Stimulated activated CD4-positive, alpha-beta T cell treated with anti-CD3 and anti-CD28 coated beads, TNF-alpha, amount 100 ng/mL, for 48 hours (primary cell): ENCODE results near the gene AMER3.
A peak's percentile ranks its signal among the peaks of the same experiment; 100 is the strongest.

ENCODE experiments used
- DNase-seq, 3 donors: peaks; one replicate each; pipeline ENCODE4 v3.0.0-alpha.2; 2020; ENCODE audit warnings: low read depth in 3 of 3

The AMER3 gene

DNA sequence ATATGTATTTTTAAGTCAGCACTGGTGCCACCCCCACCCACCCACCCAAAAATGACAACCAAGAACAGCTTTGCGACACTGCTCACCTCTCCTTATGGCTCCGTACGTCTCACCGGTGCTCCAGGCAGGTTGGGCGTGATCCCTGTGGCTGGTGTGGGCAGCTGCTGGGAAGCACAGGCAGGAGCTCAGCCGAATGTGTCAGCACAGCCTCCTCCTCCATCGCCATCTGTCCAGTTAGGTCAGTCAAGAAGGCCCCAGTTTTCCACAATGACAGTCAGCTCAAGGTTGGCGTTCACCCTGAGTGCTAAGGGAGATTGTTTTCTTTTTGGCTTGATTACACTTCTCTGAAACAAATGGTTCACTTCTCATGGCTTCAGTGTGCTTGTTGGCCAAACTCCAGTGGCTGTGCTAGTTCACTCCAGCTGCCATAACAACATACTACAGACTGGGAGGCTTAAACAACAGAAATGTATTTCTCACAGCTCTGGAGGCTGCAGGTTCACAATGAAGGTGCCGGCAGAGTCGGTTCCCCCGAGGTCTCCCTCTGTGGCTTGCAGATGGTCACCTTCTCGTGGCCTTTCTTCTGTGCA lies 30.2 kb downstream of the AMER3 start:
- no peak for DNase-seq

DNA sequence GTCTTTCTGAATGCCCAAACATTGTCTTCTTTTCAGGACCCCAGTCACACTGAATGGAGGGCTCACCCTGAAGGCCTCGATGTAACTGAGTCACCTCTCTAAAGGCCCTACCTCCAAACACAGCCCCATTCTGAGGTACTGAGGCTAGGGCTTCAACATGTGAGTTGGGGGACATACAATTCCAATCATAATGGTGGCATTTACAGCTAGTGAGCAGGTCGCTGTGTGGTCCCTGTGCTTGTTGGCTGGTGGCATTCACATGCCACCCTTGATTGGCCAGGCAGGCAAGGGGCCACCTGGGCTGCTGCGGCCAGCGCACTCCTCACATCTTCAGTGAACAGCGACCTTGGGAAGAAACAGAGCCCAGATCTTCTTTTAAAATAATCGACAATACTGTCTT lies 30.7 kb downstream of the AMER3 start:
- DNase-seq, result no peak

DNA sequence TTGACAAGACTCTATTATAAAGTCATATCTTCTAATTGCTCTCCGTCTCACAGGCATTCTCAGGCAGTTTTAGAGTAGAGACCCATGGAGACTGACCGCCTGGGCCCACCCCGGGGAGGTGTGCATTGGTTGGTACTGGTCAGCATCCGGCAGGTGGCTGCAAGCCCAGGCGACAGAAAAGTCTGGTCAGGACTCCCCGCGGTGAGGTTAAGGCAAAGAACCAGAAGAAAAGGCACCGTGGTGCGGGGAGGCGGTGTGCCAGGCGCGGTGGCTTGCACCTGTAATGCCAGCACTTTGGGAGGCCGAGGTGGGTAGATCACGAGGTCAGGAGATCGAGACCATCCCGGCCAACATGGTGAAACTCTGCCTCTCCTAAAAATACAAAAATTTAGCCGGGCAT lies 32.5 kb downstream of the AMER3 start:
- no peak for DNase-seq

GRCh38 chr2:130790312-130790711 lies 35.0 kb downstream of the AMER3 start:
- no peak for DNase-seq

DNA sequence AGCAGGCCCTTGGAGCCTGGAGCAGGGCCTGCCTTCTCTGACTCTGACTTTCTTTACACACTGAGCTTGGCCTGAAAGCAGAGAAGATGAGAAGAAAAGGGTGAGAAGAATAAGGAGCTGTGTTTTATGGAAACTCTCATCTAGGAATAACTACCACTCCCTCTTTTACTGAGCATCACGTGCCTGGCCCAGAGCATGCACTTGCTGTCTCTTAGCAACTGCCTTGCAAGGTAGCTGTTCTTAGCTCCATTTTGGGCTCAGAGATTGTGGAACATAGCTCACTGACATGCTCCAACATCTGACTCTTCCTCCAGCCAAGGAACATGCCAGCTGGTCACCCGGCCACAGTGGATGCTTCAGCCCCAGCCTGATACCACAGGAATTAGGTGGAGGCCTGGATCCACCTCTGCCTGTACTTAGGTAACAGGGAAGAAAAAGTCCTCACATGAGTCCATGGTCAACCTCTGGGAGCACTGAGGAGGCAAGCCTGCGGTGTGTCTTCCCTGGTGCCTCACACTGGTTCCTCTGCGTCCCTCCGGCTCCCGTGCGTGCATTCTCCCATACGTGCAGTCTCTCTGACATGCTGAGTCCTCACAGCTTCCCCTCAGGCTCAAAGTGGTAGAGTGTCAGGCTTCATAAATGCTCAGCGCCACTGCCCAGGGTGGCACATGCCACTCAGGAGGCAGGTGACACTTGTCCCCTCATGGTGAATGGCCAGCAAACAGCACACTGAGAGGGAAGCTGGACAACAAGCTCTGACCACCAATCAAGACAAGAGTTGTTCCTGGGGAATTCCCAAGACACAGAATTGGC lies 35.7 kb downstream of the AMER3 start:
- DNase-seq, result no peak

GRCh38 chr2:130791617-130791939 lies 36.2 kb downstream of the AMER3 start:
- no peak for DNase-seq

GRCh38 chr2:130795431-130795830 lies 40.1 kb downstream of the AMER3 start:
- no peak for DNase-seq

DNA sequence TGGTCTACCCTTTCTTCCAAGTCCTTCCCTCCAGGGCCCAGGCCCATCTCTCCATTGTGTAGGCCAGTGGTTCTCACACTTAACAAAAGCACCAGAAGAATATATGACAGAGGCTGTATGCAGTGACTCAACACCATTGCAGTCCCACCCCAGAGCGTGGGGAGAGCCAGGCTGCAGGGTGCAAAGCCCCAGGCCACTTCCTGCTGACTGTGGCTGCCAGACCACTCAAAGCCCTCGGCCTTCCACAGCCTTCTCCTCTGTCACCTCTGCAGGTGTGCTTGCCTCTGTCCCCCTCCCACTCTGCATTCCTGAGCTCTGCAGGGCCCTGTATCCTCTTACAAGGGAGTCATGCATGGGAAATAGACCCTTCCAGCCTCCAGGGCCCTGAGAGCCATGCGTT lies 41.0 kb downstream of the AMER3 start:
- no peak for DNase-seq

DNA sequence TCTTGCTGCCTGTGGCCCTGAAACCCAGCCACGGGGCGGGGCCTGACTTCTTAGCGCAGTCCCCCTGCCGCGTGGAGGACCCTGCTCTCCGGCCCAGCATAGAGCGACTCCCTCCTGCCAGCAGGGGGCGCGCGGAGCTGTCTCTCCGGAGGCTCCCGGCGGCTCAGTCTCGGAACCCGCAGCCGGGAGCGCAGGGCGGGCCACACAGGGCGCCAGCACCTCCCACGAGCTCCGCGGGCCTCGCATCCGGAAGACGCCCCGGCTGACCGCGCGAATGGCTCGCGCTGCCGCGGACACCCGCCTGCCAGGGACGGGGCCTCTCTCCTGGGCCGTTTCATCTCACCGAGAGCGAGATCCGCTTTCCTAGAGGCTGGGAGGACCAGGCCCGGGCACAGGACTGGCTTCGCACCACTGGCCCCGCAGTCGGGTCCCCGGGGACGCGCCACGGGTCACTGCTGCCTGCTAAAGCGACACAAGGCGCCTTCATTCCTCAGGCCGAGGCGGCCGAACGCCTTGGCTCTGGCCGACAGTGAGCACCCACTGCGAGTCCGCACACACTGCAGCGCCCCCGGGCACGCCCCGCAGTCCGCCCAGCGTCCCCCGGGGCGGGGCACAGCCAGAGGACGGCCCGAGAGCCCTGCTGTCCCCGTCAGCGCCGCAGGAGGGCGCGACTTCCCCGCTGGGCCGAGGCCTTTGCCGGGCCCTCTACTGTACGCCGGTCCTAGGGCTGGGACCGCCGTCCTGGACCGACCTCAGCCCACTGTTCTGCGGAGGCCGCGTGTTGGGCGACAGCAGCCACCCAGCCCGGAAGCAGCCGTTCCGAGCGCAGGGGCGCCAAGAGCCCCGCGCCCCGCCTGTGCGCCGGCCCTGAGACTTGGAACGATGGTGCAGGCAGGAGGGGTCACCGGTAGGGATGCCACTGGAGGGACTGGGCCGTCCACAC lies 42.4 kb downstream of the AMER3 start:
- peak; percentile 82 to 93 (median 90) for DNase-seq

- no peak for DNase-seq
Observed at GRCh38 chr2:130798472-130799218, 43.3 kb downstream of the AMER3 start.

GRCh38 chr2:130799295-130799694 lies 44.0 kb downstream of the AMER3 start:
- DNase-seq, result no peak

DNA sequence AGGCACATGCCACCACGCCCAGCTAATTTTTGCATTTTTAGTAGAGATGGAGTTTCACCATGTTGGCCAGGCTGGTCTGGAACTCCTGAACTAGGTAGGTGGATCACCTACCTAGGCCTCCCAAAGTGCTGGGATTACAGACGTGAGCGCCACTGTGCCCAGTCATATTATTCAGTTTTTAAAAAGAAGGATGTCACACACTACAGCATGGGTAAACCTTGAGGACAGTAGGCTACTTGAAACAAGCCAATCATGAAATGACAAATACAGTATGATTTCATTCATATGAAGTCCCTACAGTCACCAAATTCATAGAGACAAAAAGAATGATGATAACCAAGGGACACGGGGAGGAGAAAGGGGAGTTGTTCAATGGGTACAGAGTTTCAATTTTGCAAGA lies 50.3 kb downstream of the AMER3 start:
- DNase-seq, result no peak

- no peak for DNase-seq
Observed at GRCh38 chr2:130806370-130806769, 51.0 kb downstream of the AMER3 start.

- DNase-seq, result no peak
Observed at GRCh38 chr2:130807659-130808385, 52.5 kb downstream of the AMER3 start.

GRCh38 chr2:130808482-130809268 lies 53.3 kb downstream of the AMER3 start:
- no peak for DNase-seq

DNA sequence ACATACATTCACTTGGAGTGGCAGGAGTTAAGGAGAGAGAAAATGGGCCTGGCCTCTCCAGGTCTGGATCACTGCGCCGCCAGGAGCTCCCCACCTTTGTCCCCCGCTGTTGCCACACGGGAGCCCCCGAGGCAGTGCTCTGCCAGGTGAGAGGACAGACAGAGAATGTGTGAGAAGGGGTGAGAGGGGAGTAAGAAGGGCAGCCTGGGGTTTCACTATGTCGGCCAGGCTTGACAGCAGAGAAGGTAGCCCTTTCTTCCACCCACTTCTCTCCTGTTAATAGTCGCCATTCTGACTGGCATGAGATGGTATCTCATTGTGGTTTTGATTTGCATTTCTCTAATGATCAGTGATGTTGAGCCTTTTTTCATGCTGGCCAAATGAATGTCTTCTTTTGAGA lies 55.1 kb downstream of the AMER3 start:
- DNase-seq, result no peak

- DNase-seq, result no peak
Observed at GRCh38 chr2:130813722-130814121, 58.4 kb downstream of the AMER3 start.

GRCh38 chr2:130814931-130815680 lies 59.8 kb downstream of the AMER3 start:
- DNase-seq, result no peak
